Calu3 (cell line): Measurements from ENCODE around the gene DGKI. TPM values are rescaled to one million over a fixed set of nuclear protein-coding genes. Genes with fewer than 3 reads are reported as not detected.

Experiments
- Bru-seq: library from RNA; stranded (reverse); fragments of 400-500 nt; gene quantifications from one replicate; lab custom pipeline; 2021; lab: Mats Ljungman, UMichigan
- BruChase-seq, 2 experiments: library from RNA; stranded (reverse); fragments of 400-500 nt; gene quantifications; one replicate each; lab custom pipeline; 2021; lab: Mats Ljungman, UMichigan
- BruUV-seq: library from RNA; stranded (reverse); fragments of 400-500 nt; replicated peaks from 2 replicates; lab custom pipeline; 2021; lab: Mats Ljungman, UMichigan
- CTCF ChIA-PET: fragments of 300-600 bp; sonication (Branson Sonifier 250); formaldehyde crosslinking; loops from one replicate; lab custom pipeline; 2022; ENCODE audit warnings: antibody characterized with exemption; lab: Charles Lee
- DNase-seq: peaks from one replicate; pipeline ENCODE4 v3.0.0; 2022
- H3K27ac Mint-ChIP-seq: one replicate; pipeline ENCODE4 v1.8.0; 2022; ENCODE audit warnings: mixed read lengths; ENCODE audit not compliant: unreplicated experiment
- H3K27me3 Mint-ChIP-seq: one replicate; pipeline ENCODE4 v1.8.0; 2022; ENCODE audit warnings: mixed read lengths; ENCODE audit not compliant: unreplicated experiment
- H3K36me3 Mint-ChIP-seq: one replicate; pipeline ENCODE4 v1.8.0; 2022; ENCODE audit warnings: mild to moderate bottlenecking, moderate library complexity, mixed read lengths; ENCODE audit not compliant: insufficient read depth, unreplicated experiment
- H3K4me1 Mint-ChIP-seq: one replicate; pipeline ENCODE4 v1.8.0; 2022; ENCODE audit warnings: mild to moderate bottlenecking, low read depth, mixed read lengths; ENCODE audit not compliant: unreplicated experiment
- H3K4me3 Mint-ChIP-seq: one replicate; pipeline ENCODE4 v1.8.0; 2022; ENCODE audit warnings: mild to moderate bottlenecking, low read depth, moderate library complexity, mixed read lengths; ENCODE audit not compliant: unreplicated experiment
- H3K9me3 Mint-ChIP-seq: one replicate; pipeline ENCODE4 v1.8.0; 2022; ENCODE audit warnings: low read depth, mixed read lengths; ENCODE audit not compliant: unreplicated experiment
- CTCF ChIP-seq: fragments of 200-600 bp; IDR thresholded peaks from one replicate; pipeline ENCODE4 v1.8.0; 2022; ENCODE audit warnings: antibody characterized with exemption; ENCODE audit not compliant: unreplicated experiment
- intact Hi-C: fragments of 100-400 bp; cut with micrococcal nuclease; formaldehyde crosslinking; loops from one replicate; pipeline ENCODE4 v1.10.0; 2022; ENCODE audit not compliant: unreplicated experiment
- long read RNA-seq: library from polyadenylated mRNA; stranded (forward); transcript quantifications from one replicate; pipeline ENCODE4 v2.0.0, GENCODE V29; 2022
- total RNA-seq: library from RNA; stranded (reverse); gene quantifications from 2 replicates; pipeline ENCODE4 v1.2.3, GENCODE V29; 2022

DGKI gene
- not detected in 2 replicates for total RNA-seq
- Bru-seq, nascent RNA = percentile 12 among the genes with signal in this experiment
- BruChase-seq, experiment 1, labeled RNA remaining after a 6-hour chase = percentile 17 among the genes with signal in this experiment
- BruChase-seq, experiment 2, labeled RNA remaining after a 2-hour chase = percentile 17 among the genes with signal in this experiment
- long read RNA-seq = 0 reads

DNA sequence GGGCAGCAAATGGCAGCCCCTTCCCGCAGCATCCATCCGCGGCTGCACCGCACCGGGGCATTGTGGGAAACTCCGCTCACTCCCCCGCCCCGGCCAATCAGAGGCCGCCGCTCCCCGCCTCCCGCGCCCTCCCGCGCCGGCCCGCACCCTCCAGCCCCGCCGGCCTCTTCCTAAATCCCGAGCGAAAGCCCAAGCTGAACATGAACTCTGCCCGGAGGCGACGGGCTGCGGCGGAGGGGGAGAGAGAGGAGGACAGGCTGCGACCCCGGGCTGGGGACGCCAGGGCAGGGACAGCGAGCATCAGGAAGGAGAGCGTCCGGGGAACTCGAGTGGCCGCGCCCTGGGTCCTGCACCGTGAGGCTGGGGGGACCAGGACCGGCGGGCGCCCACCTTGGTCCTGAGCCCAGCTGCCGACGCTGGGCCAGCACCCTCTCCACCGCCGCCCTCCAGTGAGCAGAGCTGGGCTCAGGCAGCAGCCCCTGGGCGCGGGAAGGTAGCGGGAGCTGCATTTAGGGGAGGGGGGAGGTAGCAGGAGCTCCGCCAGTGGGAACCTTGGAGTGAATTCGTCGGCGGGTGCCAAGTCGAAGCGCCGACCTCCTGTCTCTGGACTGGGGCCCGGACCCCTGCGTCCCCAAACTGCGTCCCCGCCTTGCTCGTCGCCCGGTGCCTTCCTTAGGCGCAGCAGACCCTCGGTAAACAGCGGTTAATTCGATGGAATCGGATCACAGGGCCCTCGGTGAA lies at the start of gene DGKI:
TSS of gene DGKI (minus strand) at position 148 of the 741 bp plus-strand sequence.
- TF ChIP-seq CTCF = no peak
- CTCF ChIA-PET = no interaction called here
- DNase-seq = no peak
- no TSS peak for BruUV-seq
- no peak within 1 kb of the TSS for H3K27ac Mint-ChIP-seq
- H3K4me3 Mint-ChIP-seq = peak within 1 kb of the TSS; percentile 63
- H3K9me3 Mint-ChIP-seq = peaks cover 2% of the 10 kb centered on the region
- H3K36me3 Mint-ChIP-seq = no peaks in the 10 kb centered on the region
- peaks cover 58% of the 10 kb centered on the region for H3K27me3 Mint-ChIP-seq
- no peaks in the 10 kb centered on the region for H3K4me1 Mint-ChIP-seq
- intact Hi-C loops = no loop called here

DNA sequence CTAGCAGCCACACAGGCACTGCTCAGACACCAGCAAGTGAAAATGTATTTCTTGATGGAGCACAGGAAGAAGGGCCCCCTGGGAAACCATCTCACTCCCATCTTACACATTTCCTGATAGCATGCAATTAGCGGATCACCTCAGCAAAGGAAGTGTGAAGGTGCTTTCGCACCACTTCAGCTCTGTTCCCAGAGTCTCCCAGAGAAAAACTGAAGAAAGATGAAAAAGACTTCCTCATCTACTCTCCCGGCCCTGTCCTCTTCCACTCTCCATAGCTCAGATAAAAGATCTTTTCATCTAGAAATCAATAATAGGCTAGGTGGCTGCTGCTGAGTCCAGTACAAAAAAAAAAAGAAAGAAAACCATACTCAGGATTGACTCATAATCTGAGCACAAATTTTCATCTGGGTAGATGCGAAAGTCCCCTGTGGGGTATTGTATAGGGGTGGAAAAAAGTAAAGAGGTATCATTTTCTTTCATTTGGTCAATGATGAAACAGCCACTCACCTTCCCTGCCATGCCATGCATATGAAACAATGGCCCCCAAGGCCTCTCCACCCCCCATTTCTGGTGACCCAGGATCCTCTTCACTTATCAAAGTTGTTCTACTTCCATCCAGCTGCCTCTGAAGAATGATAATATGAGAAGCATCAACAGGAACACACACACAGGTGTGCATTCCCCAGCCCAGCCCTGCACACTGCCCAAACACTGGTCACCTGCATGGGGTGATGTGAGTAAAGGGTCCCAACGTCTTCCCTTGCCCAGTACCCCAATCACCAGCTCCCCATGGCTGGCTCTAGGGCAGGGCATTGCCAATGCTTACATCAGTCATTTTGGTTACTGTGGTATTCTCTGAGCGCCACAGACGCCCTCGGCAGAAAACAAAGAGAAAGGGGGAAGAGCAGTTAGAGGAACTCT lies 48.8 kb upstream of the DGKI start:
- H3K4me1 Mint-ChIP-seq = peaks cover 16% of the 10 kb centered on the region
- CTCF ChIA-PET = interaction anchor here (0.6 to 1.3 kb wide), 3 partner anchors 241 to 828 kb away, joined by 3 to 4 read pairs (median 3); no protein-coding TSS in a partner anchor
- no peaks in the 10 kb centered on the region for H3K9me3 Mint-ChIP-seq
- H3K36me3 Mint-ChIP-seq = peaks cover 11% of the 10 kb centered on the region
- intact Hi-C loops = no loop called here
- no TSS peak for BruUV-seq
- no peak overlapping the region for H3K27ac Mint-ChIP-seq
- H3K4me3 Mint-ChIP-seq = no peak overlapping the region
- H3K27me3 Mint-ChIP-seq = no peaks in the 10 kb centered on the region
- no peak for TF ChIP-seq CTCF
- no peak for DNase-seq

GRCh38 chr7:137893143-137893742 lies 46.5 kb upstream of the DGKI start:
- H3K36me3 Mint-ChIP-seq = peaks cover 11% of the 10 kb centered on the region

More at GRCh38 chr7:137893143-137893742, 46.5 kb upstream of the DGKI start:
- Mint-ChIP-seq H3K27ac (no peak overlapping the region), H3K4me3 (no peak overlapping the region), H3K9me3 (no peaks in the 10 kb centered on the region), H3K27me3 (no peaks in the 10 kb centered on the region), H3K4me1 (peaks cover 8% of the 10 kb centered on the region)
- CTCF ChIA-PET = no interaction called here
- no TSS peak for BruUV-seq
- no peak for TF ChIP-seq CTCF
- DNase-seq = no peak
- intact Hi-C loops = no loop called here
